Body of pancreas (tissue), 4 donors: ENCODE results near the gene SLC38A8.

ENCODE experiments used
- POLR2A ChIP-seq, 3 donors: fragments of 450-650 bp; IDR thresholded peaks; one replicate each; pipeline ENCODE4 v1.6.1; 2016; ENCODE audit warnings: antibody characterized with exemption in 3 of 3, mild to moderate bottlenecking in 2 of 3
- TF ChIP-seq, protein P1 (sequence below), 7 experiments: fragments of 450-650 bp in 4 of 7; fragments of 200-600 bp in 3 of 7; sonication (generic) in 3 of 7; IDR thresholded peaks; one replicate each; pipeline ENCODE4 v1.5.1; 2016 to 2019; ENCODE audit warnings: antibody characterized with exemption in 7 of 7

- TF ChIP-seq POLR2A (IDR thresholded peaks at IDR 0.05): no peak
- TF ChIP-seq, protein P1, sequence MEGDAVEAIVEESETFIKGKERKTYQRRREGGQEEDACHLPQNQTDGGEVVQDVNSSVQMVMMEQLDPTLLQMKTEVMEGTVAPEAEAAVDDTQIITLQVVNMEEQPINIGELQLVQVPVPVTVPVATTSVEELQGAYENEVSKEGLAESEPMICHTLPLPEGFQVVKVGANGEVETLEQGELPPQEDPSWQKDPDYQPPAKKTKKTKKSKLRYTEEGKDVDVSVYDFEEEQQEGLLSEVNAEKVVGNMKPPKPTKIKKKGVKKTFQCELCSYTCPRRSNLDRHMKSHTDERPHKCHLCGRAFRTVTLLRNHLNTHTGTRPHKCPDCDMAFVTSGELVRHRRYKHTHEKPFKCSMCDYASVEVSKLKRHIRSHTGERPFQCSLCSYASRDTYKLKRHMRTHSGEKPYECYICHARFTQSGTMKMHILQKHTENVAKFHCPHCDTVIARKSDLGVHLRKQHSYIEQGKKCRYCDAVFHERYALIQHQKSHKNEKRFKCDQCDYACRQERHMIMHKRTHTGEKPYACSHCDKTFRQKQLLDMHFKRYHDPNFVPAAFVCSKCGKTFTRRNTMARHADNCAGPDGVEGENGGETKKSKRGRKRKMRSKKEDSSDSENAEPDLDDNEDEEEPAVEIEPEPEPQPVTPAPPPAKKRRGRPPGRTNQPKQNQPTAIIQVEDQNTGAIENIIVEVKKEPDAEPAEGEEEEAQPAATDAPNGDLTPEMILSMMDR (IDR thresholded peaks at IDR 0.05): no peak
These were observed 68.8 kb downstream of the SLC38A8 start for GRCh38 chr16:83973581-83974385.
